HUES6 (cell line): ENCODE data around the gene MICU1.

ENCODE experiments used
- H3K27ac ChIP-seq: 2 replicates; pipeline ENCODE4 v1.7.0; 2013; ENCODE audit warnings: low read depth, mild to moderate bottlenecking, low read length, inconsistent platforms
- H3K27me3 ChIP-seq: 2 replicates; pipeline ENCODE4 v1.6.1; 2013; ENCODE audit warnings: low read length; ENCODE audit not compliant: control insufficient read depth, insufficient read depth
- H3K36me3 ChIP-seq: 2 replicates; pipeline ENCODE4 v1.6.1; 2013; ENCODE audit warnings: low read length; ENCODE audit not compliant: control insufficient read depth, insufficient read depth
- H3K4me1 ChIP-seq: 2 replicates; pipeline ENCODE4 v1.6.1; 2013; ENCODE audit warnings: low read length; ENCODE audit not compliant: control insufficient read depth, insufficient read depth
- H3K4me3 ChIP-seq: 2 replicates; pipeline ENCODE4 v1.5.1; 2013; ENCODE audit warnings: low read depth, low read length
- H3K9ac ChIP-seq: one replicate; pipeline ENCODE4 v1.6.1; 2013; ENCODE audit warnings: mild to moderate bottlenecking, low read length
- H3K9me3 ChIP-seq: 2 replicates; pipeline ENCODE4 v1.6.1; 2013; ENCODE audit warnings: low read depth, low read length; ENCODE audit not compliant: control insufficient read depth, insufficient read depth

MICU1 gene

DNA sequence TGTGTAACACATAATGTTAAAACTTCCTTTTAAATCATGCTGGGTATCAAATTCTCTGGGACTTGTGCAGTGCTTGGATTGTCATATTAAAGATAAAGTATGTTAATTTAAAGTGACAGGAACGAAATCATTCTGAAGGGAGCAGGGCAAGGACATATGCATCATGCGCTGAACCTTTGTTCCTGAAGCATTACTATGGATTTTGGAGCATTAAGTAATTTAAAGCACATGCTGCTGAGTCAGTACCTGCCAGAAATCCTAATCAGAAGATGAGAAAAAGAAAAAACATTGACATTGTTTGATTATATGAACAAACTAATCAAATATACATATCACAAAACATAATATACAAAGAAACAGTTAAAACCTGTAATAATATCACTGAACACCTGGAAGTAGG is 101.4 kb downstream of the MICU1 start:
- Histone ChIP-seq H3K9ac (no peak overlapping the region), H3K9me3 (no peaks in the 10 kb centered on the region), H3K36me3 (no peaks in the 10 kb centered on the region), H3K4me3 (no peak overlapping the region), H3K27me3 (no peaks in the 10 kb centered on the region), H3K4me1 (no peaks in the 10 kb centered on the region), H3K27ac (no peak overlapping the region)

DNA sequence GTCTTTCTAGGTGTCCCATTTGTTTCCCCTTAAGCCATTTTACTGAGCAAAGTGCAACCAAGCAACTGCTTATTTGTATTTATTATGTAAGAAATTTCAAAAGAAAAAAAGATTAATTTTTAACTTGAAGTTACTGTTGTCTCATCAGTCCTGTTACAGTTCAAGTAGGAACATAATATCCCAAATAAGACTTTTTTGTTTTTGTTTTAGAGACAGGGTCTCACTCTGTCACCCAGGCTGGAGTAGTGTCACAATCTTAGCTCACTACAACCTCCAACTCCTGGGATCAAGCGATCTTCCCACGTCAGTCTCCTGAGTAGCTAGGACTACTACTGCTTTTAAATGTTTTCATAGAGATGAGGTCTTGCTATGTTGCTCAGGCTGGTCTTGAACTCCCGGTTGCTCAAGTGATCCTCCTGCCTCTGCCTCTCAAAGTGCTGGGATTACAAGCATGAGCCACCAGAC is 101.9 kb downstream of the MICU1 start:
- Histone ChIP-seq H3K9ac (no peak overlapping the region), H3K27ac (no peak overlapping the region), H3K27me3 (no peaks in the 10 kb centered on the region), H3K36me3 (no peaks in the 10 kb centered on the region), H3K4me3 (no peak overlapping the region), H3K9me3 (no peaks in the 10 kb centered on the region), H3K4me1 (no peaks in the 10 kb centered on the region)

DNA sequence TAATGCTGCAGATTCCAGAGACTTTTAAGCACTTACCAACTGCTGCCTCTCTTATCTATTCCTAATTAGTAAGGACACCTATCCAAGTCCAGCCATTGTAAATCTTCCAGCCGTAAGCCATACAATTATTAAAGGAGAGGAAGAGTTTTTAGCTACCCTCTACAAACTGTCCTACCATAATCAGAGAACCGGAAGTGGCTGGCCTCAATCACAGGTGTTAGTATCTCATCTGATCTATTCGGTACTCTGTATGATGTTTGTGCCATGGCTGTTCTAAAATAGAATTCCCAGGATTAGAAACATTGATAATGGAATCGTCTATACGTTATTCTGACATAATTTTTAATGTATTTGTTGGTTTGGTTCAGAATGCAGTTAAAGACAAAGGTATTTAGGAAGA is 102.8 kb downstream of the MICU1 start:
- Histone ChIP-seq H3K27ac (no peak overlapping the region), H3K36me3 (no peaks in the 10 kb centered on the region), H3K4me3 (no peak overlapping the region), H3K9ac (no peak overlapping the region), H3K4me1 (no peaks in the 10 kb centered on the region), H3K9me3 (no peaks in the 10 kb centered on the region), H3K27me3 (no peaks in the 10 kb centered on the region)

DNA sequence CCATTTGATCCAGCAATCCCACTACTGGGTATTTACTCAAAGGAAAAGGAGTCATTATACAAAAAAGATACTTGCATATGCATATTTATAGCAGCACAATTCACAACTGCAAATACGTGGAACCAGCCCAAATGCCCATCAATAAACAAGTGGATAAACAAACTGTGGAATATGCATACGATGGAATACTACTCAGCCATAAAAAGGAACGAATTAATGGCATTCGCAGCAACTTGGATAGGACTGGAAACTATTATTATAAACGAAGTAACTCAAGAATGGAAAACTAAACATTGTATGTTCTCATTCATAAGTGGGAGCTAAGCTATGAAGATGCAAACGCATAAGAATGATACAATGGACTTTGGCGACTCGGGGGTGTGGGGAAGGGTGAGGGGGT is 108.6 kb downstream of the MICU1 start:
- H3K4me1 ChIP-seq = no peaks in the 10 kb centered on the region
- H3K27me3 ChIP-seq = no peaks in the 10 kb centered on the region
- no peak overlapping the region for H3K4me3 ChIP-seq
- H3K27ac ChIP-seq = no peak overlapping the region
- no peaks in the 10 kb centered on the region for H3K9me3 ChIP-seq
- no peak overlapping the region for H3K9ac ChIP-seq
- no peaks in the 10 kb centered on the region for H3K36me3 ChIP-seq

DNA sequence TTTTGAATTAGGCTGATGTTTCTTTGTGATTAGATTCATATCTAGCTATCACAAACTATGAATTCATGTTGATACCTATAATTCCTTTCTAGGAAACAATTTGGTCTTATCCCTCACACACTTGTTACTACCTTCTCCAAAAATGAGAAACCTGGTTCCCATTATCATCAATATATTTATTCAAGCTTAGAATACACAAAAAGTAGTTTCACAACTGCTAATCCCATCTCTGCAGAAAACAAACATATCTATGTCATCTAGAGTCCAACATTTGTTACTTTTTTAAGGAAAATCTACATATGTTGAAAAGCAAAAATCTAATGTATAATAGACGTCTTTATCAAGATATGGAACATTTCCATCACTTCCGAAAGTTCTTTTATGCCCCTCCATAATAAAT is 110.4 kb downstream of the MICU1 start:
- no peaks in the 10 kb centered on the region for H3K9me3 ChIP-seq

DNA sequence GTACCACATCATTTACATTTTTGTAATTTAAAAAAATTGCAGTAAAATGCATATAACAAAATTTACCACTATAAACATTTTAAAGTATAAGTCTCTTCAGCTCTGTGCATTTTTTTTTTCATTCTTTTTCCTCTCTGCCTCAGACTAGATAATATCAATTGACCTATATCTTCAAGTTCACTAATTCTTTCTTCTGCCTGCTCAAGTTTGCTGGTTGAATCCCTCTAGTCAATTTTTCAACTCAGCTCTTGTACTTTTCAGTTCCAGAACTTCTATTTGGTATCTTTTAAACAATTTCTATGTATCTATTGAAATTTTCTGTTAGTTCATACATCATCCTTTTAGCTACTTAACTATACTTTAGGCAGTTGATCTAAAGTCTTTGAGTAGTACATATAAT is 112.0 kb downstream of the MICU1 start:
- Histone ChIP-seq H3K9ac (no peak overlapping the region), H3K36me3 (no peaks in the 10 kb centered on the region), H3K4me3 (no peak overlapping the region), H3K27ac (no peak overlapping the region), H3K4me1 (no peaks in the 10 kb centered on the region), H3K27me3 (no peaks in the 10 kb centered on the region), H3K9me3 (no peaks in the 10 kb centered on the region)

More for the DNA sequence above, 110.4 kb downstream of the MICU1 start:
- no peaks in the 10 kb centered on the region for H3K4me1 ChIP-seq
- H3K27me3 ChIP-seq = no peaks in the 10 kb centered on the region
- no peak overlapping the region for H3K4me3 ChIP-seq
- no peak overlapping the region for H3K27ac ChIP-seq
- H3K36me3 ChIP-seq = no peaks in the 10 kb centered on the region
- H3K9ac ChIP-seq = no peak overlapping the region

DNA sequence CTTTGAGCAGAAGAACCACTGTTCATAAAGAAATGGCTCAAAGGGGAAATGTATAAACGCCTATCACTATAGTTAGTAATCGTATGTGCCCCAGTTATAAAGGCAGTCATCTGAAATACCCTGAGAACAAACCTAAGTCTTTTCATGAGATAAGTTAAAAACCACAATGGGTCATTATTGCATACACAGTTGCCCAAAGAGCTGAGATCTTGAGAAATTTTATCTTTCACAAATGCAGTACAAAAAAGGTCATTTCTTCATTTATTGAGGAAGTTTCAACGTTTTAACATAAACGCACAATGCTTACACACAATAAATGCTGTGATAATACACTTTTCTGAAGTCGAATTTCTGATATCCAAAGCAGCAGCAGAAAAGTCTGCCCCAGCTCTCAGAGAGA is 114.4 kb downstream of the MICU1 start:
- H3K4me1 ChIP-seq = no peaks in the 10 kb centered on the region
- no peaks in the 10 kb centered on the region for H3K9me3 ChIP-seq
- H3K36me3 ChIP-seq = no peaks in the 10 kb centered on the region
- no peak overlapping the region for H3K9ac ChIP-seq
- no peak overlapping the region for H3K27ac ChIP-seq
- H3K27me3 ChIP-seq = no peaks in the 10 kb centered on the region
- H3K4me3 ChIP-seq = no peak overlapping the region

DNA sequence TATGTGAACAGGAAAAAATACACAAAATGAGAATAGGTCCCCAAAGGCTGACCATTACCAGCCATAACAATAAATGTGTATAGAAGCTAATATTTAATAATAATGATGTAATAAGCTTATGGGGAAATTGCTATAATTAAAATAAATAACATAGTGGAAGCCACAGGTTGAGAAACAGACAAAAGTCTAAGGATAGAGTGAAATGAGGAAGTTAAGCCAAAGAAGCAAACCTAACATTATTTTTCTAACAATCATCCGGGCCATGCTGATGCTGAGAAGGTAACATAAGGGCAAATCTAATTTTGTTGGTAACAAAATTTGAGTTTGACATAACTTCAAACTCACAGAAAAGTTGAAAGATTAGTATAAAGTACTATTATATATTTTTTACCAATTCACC is 115.9 kb downstream of the MICU1 start:
- Histone ChIP-seq H3K4me1 (no peaks in the 10 kb centered on the region), H3K9ac (no peak overlapping the region), H3K27me3 (no peaks in the 10 kb centered on the region), H3K36me3 (peaks cover 7% of the 10 kb centered on the region; the same call in 1 of the 2 replicates), H3K27ac (no peak overlapping the region), H3K4me3 (no peak overlapping the region), H3K9me3 (no peaks in the 10 kb centered on the region)

DNA sequence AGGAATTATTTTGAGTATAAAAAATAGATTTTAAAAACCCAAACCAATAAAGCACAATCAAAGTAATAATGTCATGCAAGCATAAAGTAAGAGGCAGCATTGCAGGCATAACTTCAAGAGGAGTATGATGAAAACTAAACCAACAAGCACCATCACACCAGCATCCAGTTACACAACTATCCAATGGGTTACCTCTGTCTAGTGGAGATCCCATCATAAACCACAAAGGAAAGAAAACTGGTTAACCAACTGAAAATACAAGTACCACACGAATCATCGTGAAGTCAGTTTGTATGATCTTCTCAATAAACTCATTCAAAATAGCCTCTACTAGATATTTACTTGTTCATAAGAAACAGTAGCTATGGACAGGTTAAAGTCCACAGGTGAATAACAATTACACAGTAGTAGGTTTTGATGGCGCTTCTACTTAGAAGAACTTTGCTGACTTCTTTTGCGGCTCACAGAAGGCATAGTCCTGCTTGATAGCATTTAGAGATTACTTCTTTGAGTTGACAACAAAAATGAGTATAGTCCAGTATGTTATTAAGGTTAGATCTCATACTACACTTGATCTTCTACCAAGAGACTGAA is 116.6 kb downstream of the MICU1 start:
- H3K27ac ChIP-seq = no peak overlapping the region
- peaks cover 7% of the 10 kb centered on the region; the same call in 1 of the 2 replicates for H3K36me3 ChIP-seq
- no peaks in the 10 kb centered on the region for H3K27me3 ChIP-seq
- no peaks in the 10 kb centered on the region for H3K4me1 ChIP-seq
- H3K4me3 ChIP-seq = no peak overlapping the region
- H3K9ac ChIP-seq = no peak overlapping the region
- H3K9me3 ChIP-seq = peaks cover 4% of the 10 kb centered on the region; the same call in 1 of the 2 replicates

DNA sequence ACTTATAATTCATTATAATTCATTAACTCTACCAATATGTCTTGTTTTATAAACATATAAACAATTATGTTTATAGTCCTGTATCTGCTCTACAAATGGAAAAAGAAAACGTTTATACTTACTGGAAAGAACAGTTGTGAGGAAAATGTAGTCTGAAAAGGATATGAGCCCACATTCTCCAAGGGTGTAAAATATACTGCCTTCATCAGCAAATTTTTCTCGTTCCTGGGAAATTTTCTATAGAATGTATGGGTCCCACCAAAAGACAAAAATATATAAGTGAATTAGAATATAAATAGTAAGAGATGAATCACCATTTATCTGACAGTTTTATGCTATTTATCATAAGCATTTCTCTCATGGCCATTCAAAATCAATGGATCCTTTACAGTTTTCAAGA is 117.8 kb downstream of the MICU1 start:
- Histone ChIP-seq H3K4me3 (no peak overlapping the region), H3K36me3 (peaks cover 7% of the 10 kb centered on the region; the same call in 1 of the 2 replicates), H3K27ac (no peak overlapping the region), H3K27me3 (no peaks in the 10 kb centered on the region), H3K9ac (no peak overlapping the region), H3K4me1 (no peaks in the 10 kb centered on the region), H3K9me3 (peaks cover 7% of the 10 kb centered on the region; the same call in 1 of the 2 replicates)

DNA sequence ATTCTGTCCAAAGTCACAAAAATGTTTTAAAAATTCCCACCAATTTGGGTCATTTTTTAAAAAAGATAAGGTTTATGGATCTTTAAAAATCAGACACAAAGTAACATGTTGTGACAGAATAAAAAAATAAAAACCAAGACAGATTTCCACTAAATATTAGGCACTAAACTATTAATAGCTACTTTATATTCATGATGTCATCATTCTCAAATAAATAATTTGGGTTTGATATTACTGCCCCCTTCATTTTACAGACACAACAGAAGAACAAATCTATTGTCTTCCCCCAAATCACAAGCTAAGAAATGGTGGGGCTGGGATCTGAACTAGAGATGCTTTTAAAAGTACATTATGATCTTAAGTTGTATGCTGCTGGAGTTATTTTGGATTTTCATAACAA is 119.4 kb downstream of the MICU1 start:
- Histone ChIP-seq H3K36me3 (peaks cover 7% of the 10 kb centered on the region; the same call in 1 of the 2 replicates), H3K27ac (no peak overlapping the region), H3K4me1 (no peaks in the 10 kb centered on the region), H3K9me3 (peaks cover 7% of the 10 kb centered on the region; the same call in 1 of the 2 replicates), H3K4me3 (no peak overlapping the region), H3K27me3 (no peaks in the 10 kb centered on the region), H3K9ac (no peak overlapping the region)
